Activated T-cell treated with anti-CD3 and anti-CD28 coated beads, Interleukin-2, amount 50 U/mL, for 72 hours (primary cell): Measurements from ENCODE around the gene CD7. TPM values are rescaled to one million over a fixed set of nuclear protein-coding genes. Genes with fewer than 3 reads are reported as not detected.

Experiments used
- total RNA-seq, 2 donors: library from RNA; stranded (reverse); gene quantifications; one replicate each; pipeline ENCODE4 v1.2.3, GENCODE V29; 2022

CD7 gene
- total RNA-seq, 2 donors from 2014 or later: 845 to 1,007 TPM

Other genes with a start within 250 kb of the CD7 start
- gene FASN, start 219.4 kb downstream of the CD7 start, total RNA-seq: 10 to 100 TPM; 90.5 to 91.2 TPM
- 10 to 100 TPM; 76.9 to 78.8 TPM for gene CCDC57, start 104.8 kb downstream of the CD7 start, total RNA-seq
- 10 to 100 TPM; 42.8 to 74.5 TPM for gene SLC16A3, start 88.6 kb downstream of the CD7 start, total RNA-seq
- gene CSNK1D, start 43.9 kb downstream of the CD7 start, total RNA-seq: 100 to 1,000 TPM; 166 to 170 TPM
- 10 to 100 TPM in 1 of 2 donors, 1 to 10 TPM in 1; 3.3 to 12.6 TPM for gene SECTM1, start 16.2 kb upstream of the CD7 start, total RNA-seq
- under 1 TPM in 1 of 2 donors, not detected in 1; 0.17 TPM for gene TEX19, start 41.6 kb upstream of the CD7 start, total RNA-seq
- under 1 TPM in 1 of 2 donors, not detected in 1; 0.46 TPM for gene UTS2R, start 54.2 kb upstream of the CD7 start, total RNA-seq
- gene HEXD, start 100.7 kb upstream of the CD7 start, total RNA-seq: 10 to 100 TPM; 26.4 to 26.7 TPM
- 10 to 100 TPM; 17.2 to 17.7 TPM for gene OGFOD3, start 101.0 kb upstream of the CD7 start, total RNA-seq
- gene CYBC1, start 133.1 kb upstream of the CD7 start, total RNA-seq: 100 to 1,000 TPM; 256 to 300 TPM
- 100 to 1,000 TPM in 1 of 2 donors, 10 to 100 TPM in 1; 90.4 to 120 TPM for gene NARF, start 141.1 kb upstream of the CD7 start, total RNA-seq
- gene FOXK2, start 202.1 kb upstream of the CD7 start, total RNA-seq: 10 to 100 TPM; 59.9 to 61.0 TPM